NT2/D1 (cell line): ENCODE results near the gene TPPP3.

Source experiments
- SUZ12 ChIP-seq: IDR thresholded peaks from 2 replicates; pipeline ENCODE4 v1.6.1; 2011; ENCODE audit not compliant: insufficient read length, insufficient read depth; ENCODE audit errors: extremely low read depth
- YY1 ChIP-seq: IDR thresholded peaks from 2 replicates; pipeline ENCODE4 v1.6.1; 2011; ENCODE audit not compliant: insufficient read length, insufficient read depth

- TF ChIP-seq YY1 (no peak), SUZ12 (no peak)
These were observed 3.1 kb upstream of the TPPP3 start for GRCh38 chr16:67396159-67397035.
